Fibroblast of lung (primary cell): ENCODE measurements around the gene VGLL4. TPM values are rescaled to one million over a fixed set of nuclear protein-coding genes. Genes with fewer than 3 reads are reported as not detected.
A peak's percentile ranks its signal among the peaks of the same experiment; 100 is the strongest.

Experiments used
- DNase-seq, 2 donors: peaks; one replicate each; pipeline versions ENCODE4 v3.0.0 to v3.0.0-alpha.2; 2010; ENCODE audit warnings: low read depth in 2 of 2
- H2AFZ ChIP-seq: 2 replicates; pipeline ENCODE4 v1.5.1; 2012; ENCODE audit warnings: low read length, control low read depth, inconsistent platforms
- H3K27ac ChIP-seq: 2 replicates; pipeline ENCODE4 v1.5.1; 2011; ENCODE audit warnings: low read length, control low read depth; ENCODE audit not compliant: insufficient read depth
- H3K27me3 ChIP-seq: 2 replicates; pipeline ENCODE4 v1.5.1; 2011; ENCODE audit warnings: mild to moderate bottlenecking, low read length; ENCODE audit not compliant: control insufficient read depth, insufficient read depth
- H3K36me3 ChIP-seq: 2 replicates; pipeline ENCODE4 v1.5.1; 2011; ENCODE audit warnings: low read length; ENCODE audit not compliant: control insufficient read depth, insufficient read depth
- H3K4me1 ChIP-seq: 2 replicates; pipeline ENCODE4 v1.5.1; 2011; ENCODE audit warnings: low read length; ENCODE audit not compliant: control insufficient read depth, insufficient read depth; ENCODE audit errors: extremely low read depth
- H3K4me2 ChIP-seq: 2 replicates; pipeline ENCODE4 v1.5.1; 2011; ENCODE audit warnings: low read length, control low read depth; ENCODE audit not compliant: insufficient read depth; ENCODE audit errors: extremely low read depth
- H3K4me3 ChIP-seq, 4 experiments: fragments of 200-600 bp in 1 of 4; sonication (generic) in 1 of 4; replicated peaks in 1 of 4; 2 replicates each; pipeline ENCODE4 v1.5.1; 2011 to 2016; ENCODE audit warnings: low read length in 4 of 4, low read depth in 3 of 4, mild to moderate bottlenecking in 3 of 4, control low read depth in 2 of 4, inconsistent platforms in 1 of 4, mixed read lengths in 1 of 4; ENCODE audit not compliant: insufficient read depth in 1 of 4; ENCODE audit errors: control extremely low read depth in 1 of 4
- H3K79me2 ChIP-seq: 2 replicates; pipeline ENCODE4 v1.5.1; 2012; ENCODE audit warnings: mild to moderate bottlenecking, low read length, inconsistent platforms; ENCODE audit not compliant: control insufficient read depth, insufficient read depth
- H3K9ac ChIP-seq: 2 replicates; pipeline ENCODE4 v1.5.1; 2011; ENCODE audit warnings: mild to moderate bottlenecking, low read length, control low read depth; ENCODE audit not compliant: insufficient read depth
- H3K9me3 ChIP-seq: 2 replicates; pipeline ENCODE4 v1.5.1; 2012; ENCODE audit warnings: low read depth, low read length; ENCODE audit not compliant: control insufficient read depth, insufficient read depth
- H4K20me1 ChIP-seq: 2 replicates; pipeline ENCODE4 v1.5.1; 2011; ENCODE audit warnings: low read length; ENCODE audit not compliant: control insufficient read depth, insufficient read depth; ENCODE audit errors: extremely low read depth
- CTCF ChIP-seq, 2 donors: IDR thresholded peaks in 1 of 2; conservative IDR thresholded peaks in 1 of 2; 1 replicate in 1 of 2; 2 replicates in 1 of 2; pipeline ENCODE4 v1.5.1; 2011 to 2012; ENCODE audit warnings: low read length in 2 of 2, control low read depth in 1 of 2, inconsistent platforms in 1 of 2, low read depth in 1 of 2, mild to moderate bottlenecking in 1 of 2
- EZH2 ChIP-seq: IDR thresholded peaks from 2 replicates; pipeline ENCODE4 v1.5.1; 2012; ENCODE audit warnings: low read length, control low read depth, mild to moderate bottlenecking; ENCODE audit errors: missing control alignments
- polyA plus RNA-seq, 2 donors: library from polyadenylated mRNA; depleted of rRNA in 1 of 2; stranded (reverse) in 1 of 2; unstranded in 1 of 2; fragments of >200 nt; gene quantifications; 2 replicates each; pipeline ENCODE4 v1.2.1, GENCODE V29; 2011 to 2012; ENCODE audit warnings: missing spikeins in 1 of 2
- total RNA-seq: library from RNA; depleted of rRNA; stranded (reverse); fragments of >200 nt; gene quantifications from 2 replicates; pipeline ENCODE4 v1.2.1, GENCODE V29; 2014

The VGLL4 gene
- total and polyA plus RNA-seq, 2 donors (not counting 1 experiment from before 2014, with no cell fraction given): 18.4 to 34.7 TPM

- no peak overlapping the region for H3K4me3 ChIP-seq
- peaks cover 18% of the 10 kb centered on the region for H3K4me1 ChIP-seq
- no peak overlapping the region for H2AFZ ChIP-seq
- H3K79me2 ChIP-seq: no peaks in the 10 kb centered on the region
- H4K20me1 ChIP-seq: no peaks in the 10 kb centered on the region
- no peak overlapping the region for H3K9ac ChIP-seq
- no peak overlapping the region for H3K4me2 ChIP-seq
- no peak for TF ChIP-seq CTCF (conservative IDR thresholded peaks at IDR 0.05 in 1 of 2, IDR thresholded peaks at IDR 0.05 in 1 of 2; ENCODE audit: low read depth in 1 of 2, low read length in 2 of 2)
- no peak for TF ChIP-seq EZH2
- no peaks in the 10 kb centered on the region for H3K36me3 ChIP-seq
- H3K9me3 ChIP-seq: no peaks in the 10 kb centered on the region
- peak overlapping the region; percentile 51 for H3K27ac ChIP-seq
- DNase-seq: peak in 1 of 2 donors; percentile 35
- no peaks in the 10 kb centered on the region for H3K27me3 ChIP-seq
Observed at GRCh38 chr3:11507719-11508118, 136.0 kb downstream of the VGLL4 start.

Other genes with a start within 250 kb of the VGLL4 start
- 4.6 and 5.6 TPM in 2 replicates for gene TAMM41, start 203.0 kb upstream of the VGLL4 start, total RNA-seq
- gene TAMM41, start 203.0 kb upstream of the VGLL4 start, polyA plus RNA-seq: 9.0 and 11.2 TPM in 2 replicates